Activated CD8-positive, alpha-beta T cell treated with anti-CD3 and anti-CD28 coated beads for 36 hours (primary cell): ENCODE measurements around the gene IDH3G. TPM values are rescaled to one million over a fixed set of nuclear protein-coding genes. Genes with fewer than 3 reads are reported as not detected.

Experiments
- ATAC-seq: fragments of 200-7000 bp; cut with Tn5 transposase; one replicate; pipeline ENCODE4 v1.10.0; 2021; ENCODE audit warnings: mild to moderate bottlenecking, moderate library complexity
- CTCF ChIA-PET: fragments of 350-600 bp; sonication (Branson Sonifier 250); formaldehyde crosslinking; loops from one replicate; lab custom pipeline; 2021; ENCODE audit warnings: antibody characterized with exemption; lab: Charles Lee
- POLR2A ChIA-PET: fragments of 350-600 bp; sonication (Branson Sonifier 250); formaldehyde crosslinking; loops from one replicate; lab custom pipeline; 2021; ENCODE audit warnings: antibody characterized with exemption; lab: Charles Lee
- DNase-seq: peaks from one replicate; pipeline ENCODE4 v3.0.0-alpha.2; 2020
- H3K27ac Mint-ChIP-seq: one replicate; pipeline ENCODE4 v1.8.0; 2021; ENCODE audit warnings: mild to moderate bottlenecking, mixed read lengths
- H3K27me3 Mint-ChIP-seq: one replicate; pipeline ENCODE4 v1.8.0; 2021; ENCODE audit warnings: mixed read lengths
- H3K36me3 Mint-ChIP-seq: one replicate; pipeline ENCODE4 v1.8.0; 2021; ENCODE audit warnings: low read depth, mixed read lengths
- H3K4me1 Mint-ChIP-seq: one replicate; pipeline ENCODE4 v1.8.0; 2021; ENCODE audit warnings: low read depth, mixed read lengths
- H3K4me3 Mint-ChIP-seq: one replicate; pipeline ENCODE4 v1.8.0; 2021; ENCODE audit warnings: mild to moderate bottlenecking, moderate library complexity, mixed read lengths
- H3K9me3 Mint-ChIP-seq: one replicate; pipeline ENCODE4 v1.8.0; 2021; ENCODE audit warnings: mixed read lengths
- CTCF ChIP-seq: fragments of 200-600 bp; IDR thresholded peaks from one replicate; pipeline ENCODE4 v1.8.0; 2022; ENCODE audit warnings: antibody characterized with exemption, mild to moderate bottlenecking
- intact Hi-C: fragments of 100-400 bp; cut with micrococcal nuclease; formaldehyde crosslinking; loops from one replicate; pipeline ENCODE4 v1.10.0; 2022
- total RNA-seq, 2 experiments: library from RNA; stranded (reverse); gene quantifications; one replicate each; pipeline ENCODE4 v1.2.3, GENCODE V29; 2021

The IDH3G gene
- total RNA-seq, 2 experiments from 2014 or later, result 54.3 to 56.9 TPM

GRCh38 chrX:153783378-153784013 lies 10.7 kb downstream of the IDH3G start:
- TF ChIP-seq CTCF, result no peak
- Mint-ChIP-seq H3K27me3 (peaks cover 5% of the 10 kb centered on the region), H3K27ac (no peak overlapping the region), H3K4me3 (no peak overlapping the region), H3K9me3 (no peaks in the 10 kb centered on the region), H3K36me3 (peaks cover 2% of the 10 kb centered on the region), H3K4me1 (no peaks in the 10 kb centered on the region)
- ChIA-PET CTCF (no interaction called here), POLR2A (no interaction called here)
- intact Hi-C loops, result no loop called here
- ATAC-seq, result no peak
- no peak for DNase-seq

GRCh38 chrX:153782871-153783270 lies 11.3 kb downstream of the IDH3G start:
- Mint-ChIP-seq H3K27ac (no peak overlapping the region), H3K36me3 (peaks cover 2% of the 10 kb centered on the region), H3K4me1 (no peaks in the 10 kb centered on the region), H3K27me3 (peaks cover 5% of the 10 kb centered on the region), H3K4me3 (no peak overlapping the region), H3K9me3 (no peaks in the 10 kb centered on the region)
- ChIA-PET CTCF (no interaction called here), POLR2A (no interaction called here)
- DNase-seq (no peak), ATAC-seq (no peak)
- intact Hi-C loops, result no loop called here
- no peak for TF ChIP-seq CTCF

- ChIA-PET CTCF (no interaction called here), POLR2A (no interaction called here)
- H3K27me3 Mint-ChIP-seq, result peaks cover 5% of the 10 kb centered on the region
- no peaks in the 10 kb centered on the region for H3K4me1 Mint-ChIP-seq
- intact Hi-C loops, result no loop called here
- no peak for DNase-seq
- H3K27ac Mint-ChIP-seq, result no peak overlapping the region
- TF ChIP-seq CTCF, result no peak
- no peak for ATAC-seq
- H3K9me3 Mint-ChIP-seq, result no peaks in the 10 kb centered on the region
- no peak overlapping the region for H3K4me3 Mint-ChIP-seq
- H3K36me3 Mint-ChIP-seq, result peaks cover 2% of the 10 kb centered on the region
Observed at GRCh38 chrX:153782313-153782712, 11.9 kb downstream of the IDH3G start.

GRCh38 chrX:153781428-153782047 lies 12.6 kb downstream of the IDH3G start:
- no peak for ATAC-seq
- H3K27me3 Mint-ChIP-seq, result peaks cover 5% of the 10 kb centered on the region

More at GRCh38 chrX:153781428-153782047, 12.6 kb downstream of the IDH3G start:
- ChIA-PET CTCF (no interaction called here), POLR2A (interaction anchor here (1.0 kb wide), 1 partner anchor 8 kb away, joined by 3 read pairs; no protein-coding TSS in a partner anchor)
- Mint-ChIP-seq H3K9me3 (no peaks in the 10 kb centered on the region), H3K27ac (no peak overlapping the region), H3K36me3 (peaks cover 1% of the 10 kb centered on the region), H3K4me1 (no peaks in the 10 kb centered on the region), H3K4me3 (no peak overlapping the region)
- no peak for DNase-seq
- no peak for TF ChIP-seq CTCF
- intact Hi-C loops, result no loop called here
